ENCODE measurements around the gene LYSET. TPM values are rescaled to one million over a fixed set of nuclear protein-coding genes. Genes with fewer than 3 reads are reported as not detected.

The LYSET gene
- total and polyA plus RNA-seq, 10 of the 15 experiments (the other 5 are each of a cell fraction or from before 2014, with no cell fraction given) = 11.9 to 34.5 (median 21.2) TPM

DNA sequence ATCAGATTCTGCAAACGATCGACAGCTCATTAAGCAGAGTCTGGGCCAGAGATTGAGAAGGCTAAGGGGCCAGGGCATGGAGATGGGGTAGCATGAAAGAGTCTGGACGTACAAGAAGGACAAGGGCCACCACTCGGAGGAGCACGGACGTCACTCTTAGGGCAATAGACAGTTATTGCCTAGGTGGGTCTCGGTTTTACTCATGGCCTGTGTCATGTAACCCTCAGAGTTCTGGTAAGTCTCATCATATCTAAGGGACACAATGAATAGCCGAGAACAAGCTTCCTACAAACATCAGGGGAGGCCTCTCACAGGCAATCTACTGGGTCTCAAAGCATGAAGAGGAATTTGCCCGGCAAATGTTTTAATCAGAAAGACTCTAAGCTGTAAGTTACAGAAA lies 39.0 kb upstream of the LYSET start (continued):
- TF ChIP-seq IRF4 (IDR thresholded peaks at IDR 0.05; ENCODE audit: low read depth, low read length) (peak; percentile 72; the same call in 1 of the 2 replicates), JUNB (IDR thresholded peaks at IDR 0.05) (peak; percentile 60), CREM (IDR thresholded peaks at IDR 0.05; ENCODE audit: low read depth) (peak; percentile 73; the same call in 1 of the 2 replicates), BCL11A (IDR thresholded peaks at IDR 0.05; ENCODE audit: low read depth, low read length) (peak; percentile 33; the same call in 1 of the 2 replicates)
- TF ChIP-seq, protein P1, sequence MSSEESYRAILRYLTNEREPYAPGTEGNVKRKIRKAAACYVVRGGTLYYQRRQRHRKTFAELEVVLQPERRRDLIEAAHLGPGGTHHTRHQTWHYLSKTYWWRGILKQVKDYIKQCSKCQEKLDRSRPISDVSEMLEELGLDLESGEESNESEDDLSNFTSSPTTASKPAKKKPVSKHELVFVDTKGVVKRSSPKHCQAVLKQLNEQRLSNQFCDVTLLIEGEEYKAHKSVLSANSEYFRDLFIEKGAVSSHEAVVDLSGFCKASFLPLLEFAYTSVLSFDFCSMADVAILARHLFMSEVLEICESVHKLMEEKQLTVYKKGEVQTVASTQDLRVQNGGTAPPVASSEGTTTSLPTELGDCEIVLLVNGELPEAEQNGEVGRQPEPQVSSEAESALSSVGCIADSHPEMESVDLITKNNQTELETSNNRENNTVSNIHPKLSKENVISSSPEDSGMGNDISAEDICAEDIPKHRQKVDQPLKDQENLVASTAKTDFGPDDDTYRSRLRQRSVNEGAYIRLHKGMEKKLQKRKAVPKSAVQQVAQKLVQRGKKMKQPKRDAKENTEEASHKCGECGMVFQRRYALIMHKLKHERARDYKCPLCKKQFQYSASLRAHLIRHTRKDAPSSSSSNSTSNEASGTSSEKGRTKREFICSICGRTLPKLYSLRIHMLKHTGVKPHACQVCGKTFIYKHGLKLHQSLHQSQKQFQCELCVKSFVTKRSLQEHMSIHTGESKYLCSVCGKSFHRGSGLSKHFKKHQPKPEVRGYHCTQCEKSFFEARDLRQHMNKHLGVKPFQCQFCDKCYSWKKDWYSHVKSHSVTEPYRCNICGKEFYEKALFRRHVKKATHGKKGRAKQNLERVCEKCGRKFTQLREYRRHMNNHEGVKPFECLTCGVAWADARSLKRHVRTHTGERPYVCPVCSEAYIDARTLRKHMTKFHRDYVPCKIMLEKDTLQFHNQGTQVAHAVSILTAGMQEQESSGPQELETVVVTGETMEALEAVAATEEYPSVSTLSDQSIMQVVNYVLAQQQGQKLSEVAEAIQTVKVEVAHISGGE (CRISPR knock-in tag; IDR thresholded peaks at IDR 0.05) = no peak

- no peak overlapping the region for H3K4me3 ChIP-seq
- no peaks in the 10 kb centered on the region for H3K9me3 ChIP-seq (replicated peaks; ENCODE audit: control insufficient read depth, insufficient read depth, low read length)
- H3K4me1 ChIP-seq (ENCODE audit: control insufficient read depth, insufficient read depth, low read length) = peaks cover 4% of the 10 kb centered on the region; the same call in 1 of the 2 replicates
- SMC1A ChIA-PET (ENCODE audit: uncharacterized antibody, unreplicated experiment) = no interaction called here
- H3K27me3 ChIP-seq (replicated peaks in 1 of 2; ENCODE audit: control insufficient read depth in 2 of 2, insufficient read depth in 2 of 2, low read length in 1 of 2) = no peaks in the 10 kb centered on the region
- DNase-seq (ENCODE audit: low read depth, low spot score) (no peak), ATAC-seq (no peak), FAIRE-seq (no peak)
- WGBS (ENCODE audit: insufficient coverage, insufficient replicate concordance, low lambda C conversion rate, missing lambda C conversion rate) = 69% methylated on average over 8 of the region's 8 CpGs
- RAD21 ChIA-PET (ENCODE audit: unreplicated experiment) = no interaction called here
- no peak overlapping the region for H3K9ac ChIP-seq (ENCODE audit: control insufficient read depth, insufficient read depth, low read length)
- in situ Hi-C loops (cut with MboI) = no loop called here
- intact Hi-C loops (cut with micrococcal nuclease; ENCODE audit: unreplicated experiment) = no loop called here
- H3K27ac ChIP-seq (ENCODE audit: control insufficient read depth, insufficient read depth) = no peak overlapping the region
- POLR2A ChIA-PET = no interaction called here
- H3K36me3 ChIP-seq (ENCODE audit: control insufficient read depth in 2 of 2, insufficient read depth in 2 of 2, low read length in 1 of 2) = no peaks in the 10 kb centered on the region; a peak in 1 of 4 replicates
- no TSS peak for BruUV-seq (replicated peaks)
- CTCF ChIA-PET = no interaction called here
- H3K79me2 ChIP-seq (ENCODE audit: control insufficient read depth, insufficient read depth, low read length) = no peaks in the 10 kb centered on the region
- no peak for TF ChIP-seq EGR1 (IDR thresholded peaks at IDR 0.05; ENCODE audit: borderline replicate concordance in 1 of 2, low read depth in 2 of 2, low read length in 2 of 2)
- no peak for TF ChIP-seq TARDBP (IDR thresholded peaks at IDR 0.05; ENCODE audit: borderline replicate concordance)
- TF ChIP-seq, protein P2, sequence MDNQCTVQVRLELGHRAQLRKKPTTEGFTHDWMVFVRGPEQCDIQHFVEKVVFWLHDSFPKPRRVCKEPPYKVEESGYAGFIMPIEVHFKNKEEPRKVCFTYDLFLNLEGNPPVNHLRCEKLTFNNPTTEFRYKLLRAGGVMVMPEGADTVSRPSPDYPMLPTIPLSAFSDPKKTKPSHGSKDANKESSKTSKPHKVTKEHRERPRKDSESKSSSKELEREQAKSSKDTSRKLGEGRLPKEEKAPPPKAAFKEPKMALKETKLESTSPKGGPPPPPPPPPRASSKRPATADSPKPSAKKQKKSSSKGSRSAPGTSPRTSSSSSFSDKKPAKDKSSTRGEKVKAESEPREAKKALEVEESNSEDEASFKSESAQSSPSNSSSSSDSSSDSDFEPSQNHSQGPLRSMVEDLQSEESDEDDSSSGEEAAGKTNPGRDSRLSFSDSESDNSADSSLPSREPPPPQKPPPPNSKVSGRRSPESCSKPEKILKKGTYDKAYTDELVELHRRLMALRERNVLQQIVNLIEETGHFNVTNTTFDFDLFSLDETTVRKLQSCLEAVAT (IDR thresholded peaks at IDR 0.05) = no peak
- TF ChIP-seq, protein P3, sequence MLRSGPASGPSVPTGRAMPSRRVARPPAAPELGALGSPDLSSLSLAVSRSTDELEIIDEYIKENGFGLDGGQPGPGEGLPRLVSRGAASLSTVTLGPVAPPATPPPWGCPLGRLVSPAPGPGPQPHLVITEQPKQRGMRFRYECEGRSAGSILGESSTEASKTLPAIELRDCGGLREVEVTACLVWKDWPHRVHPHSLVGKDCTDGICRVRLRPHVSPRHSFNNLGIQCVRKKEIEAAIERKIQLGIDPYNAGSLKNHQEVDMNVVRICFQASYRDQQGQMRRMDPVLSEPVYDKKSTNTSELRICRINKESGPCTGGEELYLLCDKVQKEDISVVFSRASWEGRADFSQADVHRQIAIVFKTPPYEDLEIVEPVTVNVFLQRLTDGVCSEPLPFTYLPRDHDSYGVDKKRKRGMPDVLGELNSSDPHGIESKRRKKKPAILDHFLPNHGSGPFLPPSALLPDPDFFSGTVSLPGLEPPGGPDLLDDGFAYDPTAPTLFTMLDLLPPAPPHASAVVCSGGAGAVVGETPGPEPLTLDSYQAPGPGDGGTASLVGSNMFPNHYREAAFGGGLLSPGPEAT (IDR thresholded peaks at IDR 0.05; ENCODE audit: low read depth) = no peak
- no peak for TF ChIP-seq TCF3 (IDR thresholded peaks at IDR 0.05; ENCODE audit: borderline replicate concordance, insufficient read depth, low read depth, low read length)
- no peak for TF ChIP-seq RAD51 (IDR thresholded peaks at IDR 0.05)
- H4K20me1 ChIP-seq (ENCODE audit: control insufficient read depth, insufficient read depth) = no peaks in the 10 kb centered on the region
- H3K4me2 ChIP-seq (ENCODE audit: control insufficient read depth, insufficient read depth) = no peak overlapping the region
- H2AFZ ChIP-seq (ENCODE audit: control insufficient read depth, low read depth, low read length) = no peak overlapping the region
These were observed 36.1 kb upstream of the LYSET start for GRCh38 chr14:93148979-93149378.
